HG03066 (cell line): ENCODE data around the gene AIFM3.

Experiments used
- ATAC-seq: cut with Tn5 transposase; IDR thresholded peaks from one replicate; pipeline ENCODE4 v1.9.1; 2021; ENCODE audit warnings: low read depth; ENCODE audit not compliant: unreplicated experiment

AIFM3 gene

DNA sequence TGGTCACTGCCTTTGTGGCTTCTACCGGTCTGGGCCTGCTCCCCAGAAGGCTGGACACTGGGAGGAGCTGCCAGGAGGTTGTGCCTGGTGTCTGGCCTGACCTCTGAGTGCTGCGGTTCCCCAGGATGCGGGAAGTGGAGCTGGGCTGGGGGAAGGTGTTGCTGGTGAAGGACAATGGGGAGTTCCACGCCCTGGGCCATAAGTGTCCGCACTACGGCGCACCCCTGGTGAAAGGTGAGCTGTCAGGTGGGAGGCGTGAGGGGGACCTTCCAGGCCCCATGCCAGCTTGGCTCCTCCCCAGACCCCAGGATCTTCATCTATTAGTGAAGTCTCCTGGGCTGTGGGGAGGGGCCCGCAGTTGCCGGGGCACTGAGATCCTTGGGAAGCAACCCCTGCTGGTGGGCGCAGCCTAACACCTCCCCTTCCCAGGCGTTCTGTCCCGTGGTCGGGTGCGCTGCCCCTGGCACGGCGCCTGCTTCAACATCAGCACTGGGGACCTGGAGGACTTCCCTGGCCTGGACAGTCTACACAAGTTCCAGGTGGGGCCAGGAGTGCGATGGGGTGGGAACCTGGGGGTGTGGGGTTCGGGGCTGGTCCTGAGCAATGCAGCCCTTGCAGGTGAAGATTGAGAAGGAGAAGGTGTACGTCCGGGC is 6.7 kb downstream of the AIFM3 start:
- no peak for ATAC-seq

DNA sequence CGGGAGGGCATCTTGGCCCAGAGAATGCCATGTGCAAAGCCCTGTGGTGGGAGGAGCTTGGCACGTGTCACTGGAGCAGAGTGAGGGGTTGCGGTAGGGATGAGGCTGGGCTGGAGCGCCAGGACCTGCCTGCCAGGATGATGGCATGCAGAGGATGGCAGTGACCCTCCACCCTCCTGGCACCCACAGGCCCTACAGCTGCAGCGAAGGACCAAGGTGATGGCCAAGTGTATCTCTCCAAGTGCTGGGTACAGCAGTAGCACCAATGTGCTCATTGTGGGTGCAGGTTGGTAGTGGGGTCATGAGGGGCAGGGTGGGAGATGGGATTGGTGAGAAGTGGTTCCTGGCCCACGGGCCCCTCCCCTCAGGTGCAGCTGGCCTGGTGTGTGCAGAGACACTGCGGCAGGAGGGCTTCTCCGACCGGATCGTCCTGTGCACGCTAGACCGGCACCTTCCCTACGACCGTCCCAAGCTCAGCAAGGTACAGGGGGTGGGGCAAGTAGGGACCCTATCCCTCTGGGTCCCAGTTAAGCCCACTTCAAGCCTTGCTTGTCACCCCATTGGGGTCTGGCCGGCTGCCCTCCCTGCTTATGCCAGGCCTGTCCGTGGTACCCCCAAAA is 7.4 kb downstream of the AIFM3 start:
- ATAC-seq, result no peak

DNA sequence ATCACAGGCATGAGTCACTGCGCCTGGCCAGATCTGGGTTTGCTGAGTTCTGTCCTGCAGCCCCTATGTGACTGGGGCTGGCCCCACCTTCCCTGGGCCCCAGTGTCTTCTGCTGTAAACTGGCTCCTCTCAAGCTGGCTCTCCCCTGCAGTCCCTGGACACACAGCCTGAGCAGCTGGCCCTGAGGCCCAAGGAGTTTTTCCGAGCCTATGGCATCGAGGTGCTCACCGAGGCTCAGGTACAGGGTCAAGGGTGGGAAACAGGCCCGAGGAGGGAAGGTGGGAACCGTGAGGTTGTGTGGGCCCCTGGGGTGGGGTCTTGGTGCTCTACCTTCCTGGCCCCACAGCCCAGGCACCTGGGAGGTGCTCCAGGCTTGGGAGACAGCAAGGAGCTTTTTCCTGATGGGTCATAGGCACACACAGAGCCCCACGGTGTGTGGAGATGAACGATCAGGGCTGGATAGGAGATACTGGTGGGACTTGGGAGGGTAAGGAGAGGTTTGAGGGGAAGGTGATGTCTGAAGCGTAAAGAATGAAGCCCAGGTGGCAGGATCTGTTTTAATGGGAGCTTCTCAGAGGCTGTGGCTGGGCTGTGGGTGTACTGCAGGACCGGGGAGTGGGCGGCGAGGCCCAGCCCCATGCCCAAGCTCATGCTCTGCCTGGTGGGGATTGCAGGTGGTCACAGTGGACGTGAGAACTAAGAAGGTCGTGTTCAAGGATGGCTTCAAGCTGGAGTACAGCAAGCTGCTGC is 8.7 kb downstream of the AIFM3 start:
- no peak for ATAC-seq

DNA sequence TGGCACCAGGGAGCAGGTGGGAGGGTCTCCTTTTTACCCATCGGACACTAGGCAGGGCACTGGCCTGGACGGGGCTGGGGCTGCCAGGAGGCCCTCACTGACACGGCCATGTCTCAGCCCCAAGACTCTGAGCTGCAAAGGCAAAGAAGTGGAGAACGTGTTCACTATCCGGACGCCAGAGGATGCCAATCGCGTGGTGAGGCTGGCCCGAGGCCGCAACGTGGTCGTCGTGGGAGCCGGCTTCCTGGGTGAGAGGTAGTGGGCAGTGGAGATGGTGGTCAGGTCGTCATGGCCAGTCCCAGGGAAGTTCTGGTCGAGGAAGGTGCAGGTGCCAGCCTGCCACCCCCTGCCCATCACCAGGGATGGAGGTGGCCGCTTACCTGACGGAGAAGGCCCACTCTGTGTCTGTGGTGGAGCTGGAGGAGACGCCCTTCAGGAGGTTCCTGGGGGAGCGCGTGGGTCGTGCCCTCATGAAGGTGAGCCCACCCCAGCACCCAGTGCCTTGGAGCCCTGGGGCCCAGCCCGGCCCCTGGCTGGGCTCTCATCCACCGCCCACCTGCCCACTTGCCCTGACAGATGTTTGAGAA is 9.3 kb downstream of the AIFM3 start:
- ATAC-seq, result no peak

DNA sequence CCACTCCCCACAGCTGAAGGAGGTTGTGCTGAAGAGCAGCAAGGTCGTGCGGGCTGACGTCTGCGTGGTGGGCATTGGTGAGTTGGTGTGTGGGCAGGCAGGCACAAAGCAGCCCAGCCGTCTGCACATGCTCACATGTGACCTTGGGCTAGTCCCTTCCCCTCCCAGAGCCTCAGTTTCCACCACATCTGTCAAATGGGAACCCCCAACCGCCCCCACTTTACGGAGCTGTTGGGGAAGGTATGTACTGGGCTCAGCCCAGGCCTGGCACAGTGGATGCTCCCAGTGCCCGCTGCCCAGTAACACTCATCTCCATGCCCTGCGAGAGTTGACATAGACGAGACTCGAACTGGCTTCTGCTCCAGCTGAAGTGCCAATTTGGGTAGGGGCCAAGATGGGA is 10.0 kb downstream of the AIFM3 start:
- ATAC-seq, result no peak

- ATAC-seq, result no peak
These were observed 10.6 kb downstream of the AIFM3 start for GRCh38 chr22:20977516-20978170.

GRCh38 chr22:20978419-20978818 is 11.4 kb downstream of the AIFM3 start:
- ATAC-seq, result no peak

- ATAC-seq, result no peak
These were observed 12.3 kb downstream of the AIFM3 start for GRCh38 chr22:20979243-20979809.

DNA sequence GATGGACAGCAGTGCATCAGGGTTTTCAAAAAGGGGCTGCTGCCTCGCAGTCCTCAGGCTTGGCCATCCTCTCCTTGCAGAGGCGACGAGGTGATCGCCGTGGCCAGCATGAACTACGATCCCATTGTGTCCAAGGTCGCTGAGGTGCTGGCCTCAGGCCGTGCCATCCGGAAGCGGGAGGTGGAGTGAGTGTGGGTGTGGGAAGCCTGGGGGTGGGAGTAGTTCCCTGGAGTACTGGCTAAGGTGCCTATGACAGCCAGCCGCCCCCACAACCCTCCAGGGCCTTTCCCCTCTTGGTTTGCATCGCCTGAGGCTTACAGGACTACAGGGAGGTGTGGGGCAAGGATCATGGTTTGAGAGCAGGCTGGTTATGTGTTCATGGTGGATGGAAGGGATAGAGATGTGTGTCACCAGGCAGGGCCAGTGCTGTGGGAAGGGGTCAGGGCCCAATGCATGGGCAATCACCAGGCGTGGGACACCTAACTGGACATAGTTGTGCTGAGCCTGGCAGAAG is 12.9 kb downstream of the AIFM3 start:
- no peak for ATAC-seq

DNA sequence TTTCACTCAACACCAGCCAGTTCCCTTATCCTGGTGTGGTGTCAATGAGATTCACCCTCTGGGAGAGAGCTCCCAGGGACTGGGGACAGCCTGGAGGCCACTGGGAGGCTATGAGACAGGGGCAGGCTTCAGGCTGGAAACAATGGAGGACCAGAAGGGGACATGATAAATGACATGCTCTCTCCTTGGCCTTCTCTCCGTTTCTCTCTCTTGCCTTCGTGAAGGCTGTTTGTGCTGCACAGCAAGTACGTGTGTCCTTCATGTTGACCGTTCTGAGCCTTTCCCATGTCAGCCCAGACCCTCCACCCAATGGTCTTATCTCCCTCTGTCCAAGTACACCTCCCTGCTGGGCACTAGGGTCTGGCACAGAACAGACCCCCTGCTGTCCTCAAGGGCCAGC is 13.5 kb downstream of the AIFM3 start:
- no peak for ATAC-seq

- no peak for ATAC-seq
These were observed 14.1 kb downstream of the AIFM3 start for GRCh38 chr22:20980938-20981722.

DNA sequence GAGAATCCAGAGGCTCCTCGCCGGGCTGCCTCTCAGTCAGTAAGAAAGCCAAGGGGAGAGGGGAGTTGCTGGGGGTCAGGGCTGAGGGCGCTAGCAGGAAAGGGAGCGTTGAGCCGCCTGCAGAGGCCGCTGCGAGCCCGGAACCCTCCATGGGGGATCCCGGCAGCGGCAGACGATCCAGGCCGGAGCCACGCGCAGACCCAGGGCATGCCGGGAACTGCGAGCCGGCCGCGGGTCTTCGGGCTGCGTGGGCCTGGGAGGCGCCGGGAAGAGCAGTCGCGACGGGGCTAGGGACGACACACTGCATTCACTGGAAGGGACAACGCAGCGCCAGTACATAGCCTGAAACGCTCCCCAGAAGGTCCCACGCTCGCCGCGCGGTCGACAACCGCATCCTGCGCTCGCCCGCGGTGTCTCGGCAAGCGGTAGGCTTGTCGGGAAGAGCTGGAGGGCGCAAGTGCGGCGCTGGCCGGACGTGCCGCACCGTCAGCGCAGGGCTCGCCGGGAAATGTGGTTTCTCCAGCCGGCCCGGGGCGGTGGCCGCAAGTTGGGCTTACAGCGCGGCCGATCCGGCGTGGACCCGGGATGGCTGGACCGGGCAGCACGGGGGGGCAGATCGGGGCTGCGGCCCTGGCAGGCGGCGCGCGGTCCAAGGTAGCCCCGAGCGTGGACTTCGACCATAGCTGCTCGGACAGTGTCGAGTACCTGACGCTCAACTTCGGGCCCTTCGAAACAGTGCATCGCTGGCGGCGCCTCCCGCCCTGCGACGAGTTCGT is 14.9 kb downstream of the AIFM3 start, which contains the start of gene LZTR1:
TSS of gene LZTR1 (plus strand) at position 511 of the 776 bp plus-strand sequence. CDS start at position 586, 75 bp downstream.
- ATAC-seq, result peak; percentile 65

DNA sequence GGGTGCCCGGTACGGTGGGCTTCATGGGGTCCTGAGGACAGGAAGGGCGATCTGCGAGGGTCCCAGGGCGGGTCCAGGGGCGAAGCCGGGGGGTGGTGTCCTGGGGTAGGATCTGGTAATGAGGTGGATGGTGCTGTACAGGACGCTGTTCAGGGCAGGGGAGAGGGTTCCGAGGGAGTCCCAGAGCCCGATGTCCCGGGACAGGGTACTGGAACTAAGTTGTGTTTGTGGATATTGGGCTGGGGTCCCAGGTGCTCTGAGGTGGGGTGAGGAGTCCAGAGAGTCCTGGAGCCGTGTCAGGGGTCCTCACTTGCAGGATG is 15.5 kb downstream of the AIFM3 start:
- ATAC-seq, result no peak

DNA sequence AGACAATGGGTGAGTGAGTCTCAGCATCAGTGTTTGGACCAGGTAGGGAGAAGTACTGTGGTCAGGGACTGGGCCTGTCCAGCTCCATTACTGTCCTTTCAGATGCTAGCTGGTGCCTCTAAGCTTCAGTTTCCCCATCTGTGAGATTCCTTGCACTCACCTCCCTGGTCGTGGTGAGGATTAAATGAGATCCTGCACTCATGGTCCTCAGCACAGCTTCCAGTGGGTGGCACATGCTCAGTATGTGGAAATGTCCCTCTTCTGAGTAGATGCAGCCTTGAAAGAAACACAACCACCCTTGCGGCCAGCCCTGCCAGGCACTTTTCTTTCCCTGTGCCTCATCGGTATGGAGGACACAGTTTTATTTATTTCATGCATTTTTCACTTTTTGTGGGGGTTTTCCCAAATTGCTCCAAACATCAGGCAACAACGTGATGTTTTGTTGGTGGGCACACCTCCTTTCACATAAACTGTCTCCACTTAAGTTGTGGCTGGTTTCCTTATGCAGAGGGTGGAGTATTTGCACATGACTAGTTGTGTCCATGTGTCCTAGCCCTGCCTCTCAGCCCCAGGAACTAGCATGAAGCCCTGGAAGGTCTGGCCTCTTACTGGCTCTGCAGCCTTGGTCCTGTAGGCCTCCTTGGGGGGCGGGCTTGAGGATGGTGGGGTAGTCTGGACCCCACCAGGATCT is 16.2 kb downstream of the AIFM3 start:
- ATAC-seq, result no peak

- ATAC-seq, result no peak
These were observed 18.7 kb downstream of the AIFM3 start for GRCh38 chr22:20985720-20986119.

GRCh38 chr22:20986365-20986764 is 19.3 kb downstream of the AIFM3 start:
- ATAC-seq, result no peak

GRCh38 chr22:20987375-20987774 is 20.3 kb downstream of the AIFM3 start:
- ATAC-seq, result no peak

DNA sequence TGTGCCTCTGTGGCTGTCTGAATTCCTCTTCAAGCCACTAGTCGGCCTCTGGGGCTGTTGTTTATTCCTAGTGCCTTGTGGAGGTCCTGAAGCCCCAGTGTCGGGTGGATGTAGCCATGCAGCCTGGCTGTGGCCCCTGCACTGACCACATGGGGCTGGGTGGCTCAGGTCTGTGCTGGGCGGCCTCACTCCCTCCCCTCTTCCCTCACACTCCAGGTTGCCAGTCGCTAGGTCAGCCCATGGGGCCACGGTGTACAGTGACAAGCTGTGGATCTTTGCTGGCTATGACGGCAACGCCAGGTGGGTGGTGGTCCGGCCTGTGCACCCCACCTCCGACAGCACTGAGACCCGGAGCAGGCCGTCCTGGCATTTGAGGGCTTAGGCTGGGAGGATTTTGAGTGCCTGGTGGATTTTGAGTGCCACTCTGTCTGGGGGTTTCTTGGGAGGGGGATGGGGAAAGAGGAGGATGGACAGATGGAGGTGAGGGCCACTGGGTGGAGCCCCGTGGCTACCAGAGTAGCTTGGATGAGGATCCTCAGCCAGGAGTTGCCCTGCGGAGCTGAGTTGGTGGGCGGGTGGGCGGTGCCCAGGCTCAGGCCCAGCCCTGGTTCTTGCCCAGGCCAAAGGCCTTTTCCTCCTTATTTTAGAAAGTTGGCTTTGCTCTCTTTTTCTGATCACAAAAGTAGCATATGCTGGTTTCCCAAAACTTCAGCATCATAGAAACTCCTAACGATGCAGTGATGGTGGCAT is 21.7 kb downstream of the AIFM3 start:
- ATAC-seq, result no peak
